Hematopoietic multipotent progenitor cell (in vitro differentiated cells): Measurements from ENCODE around the gene ZNF473. TPM values are rescaled to one million over a fixed set of nuclear protein-coding genes. Genes with fewer than 3 reads are reported as not detected.
"Not testable (repeated sequence)": the region's sequence is repeated elsewhere in the genome, so short reads cannot be mapped to it uniquely, and the experiment has no call there.

Experiments
- DNase-seq, 3 donors: peaks; one replicate each; pipeline ENCODE4 v3.0.0-alpha.2; 2011 to 2015; ENCODE audit warnings: low read depth in 2 of 3, low spot score in 2 of 3
- total RNA-seq: library from RNA; depleted of rRNA; stranded (reverse); fragments of >200 nt; gene quantifications from one replicate; pipeline ENCODE4 v1.2.3, GENCODE V29; 2012

The ZNF473 gene
- total RNA-seq, 1 donor, result 8.6 TPM

- DNase-seq, result not testable (repeated sequence)
Observed at GRCh38 chr19:50091786-50092185, 66.0 kb downstream of the ZNF473 start.

- DNase-seq, result not testable (repeated sequence)
Observed at GRCh38 chr19:50092597-50092996, 66.8 kb downstream of the ZNF473 start.

GRCh38 chr19:50097884-50098283, 72.1 kb downstream of the ZNF473 start:
- not testable (repeated sequence) for DNase-seq

GRCh38 chr19:50098892-50099291, 73.1 kb downstream of the ZNF473 start:
- DNase-seq, result not testable (repeated sequence)

- not testable (repeated sequence) for DNase-seq
Observed at GRCh38 chr19:50099696-50100095, 73.9 kb downstream of the ZNF473 start.

- DNase-seq, result not testable (repeated sequence)
Observed at GRCh38 chr19:50100946-50101345, 75.1 kb downstream of the ZNF473 start.

Other genes with a start within 250 kb of the ZNF473 start
- 40.1 TPM for gene FUZ, start 212.7 kb upstream of the ZNF473 start, total RNA-seq
- 50.9 TPM for gene MED25, start 207.7 kb upstream of the ZNF473 start, total RNA-seq
- 109 TPM for gene PTOV1, start 174.8 kb upstream of the ZNF473 start, total RNA-seq
- gene PNKP, start 158.4 kb upstream of the ZNF473 start, total RNA-seq, result 77.6 TPM
- 10.0 TPM for gene AKT1S1, start 148.7 kb upstream of the ZNF473 start, total RNA-seq
- gene TBC1D17, start 148.3 kb upstream of the ZNF473 start, total RNA-seq, result 7.8 TPM
- gene IL4I1, start 129.1 kb upstream of the ZNF473 start, total RNA-seq, result 0.81 TPM
- 8.1 TPM for gene ATF5, start 96.8 kb upstream of the ZNF473 start, total RNA-seq
- 70.3 TPM for gene NUP62, start 96.5 kb upstream of the ZNF473 start, total RNA-seq
- gene SIGLEC11, start 64.8 kb upstream of the ZNF473 start, total RNA-seq, result under 0.01 TPM
- gene VRK3, start 633 bp upstream of the ZNF473 start, total RNA-seq, result 50.4 TPM
- gene IZUMO2, start 137.3 kb downstream of the ZNF473 start, total RNA-seq, result not detected
- under 0.01 TPM for gene MYH14, start 177.6 kb downstream of the ZNF473 start, total RNA-seq